Type B pancreatic cell (in vitro differentiated cells): ENCODE measurements around the gene LRRC3B. TPM values are rescaled to one million over a fixed set of nuclear protein-coding genes. Genes with fewer than 3 reads are reported as not detected.

Experiments used
- DNase-seq: peaks from one replicate; pipeline ENCODE4 v3.0.0; 2021; ENCODE audit warnings: mixed read lengths; ENCODE audit not compliant: unreplicated experiment; ENCODE audit errors: extremely low spot score
- H3K27ac Mint-ChIP-seq: 2 replicates; pipeline ENCODE4 v1.8.0; 2021; ENCODE audit warnings: mild to moderate bottlenecking, mixed read lengths
- H3K27me3 Mint-ChIP-seq: 2 replicates; pipeline ENCODE4 v1.8.0; 2021; ENCODE audit warnings: mixed read lengths
- H3K36me3 Mint-ChIP-seq: 2 replicates; pipeline ENCODE4 v1.8.0; 2021; ENCODE audit warnings: mixed read lengths
- H3K4me1 Mint-ChIP-seq: one replicate; pipeline ENCODE4 v1.8.0; 2021; ENCODE audit warnings: mixed read lengths; ENCODE audit not compliant: unreplicated experiment
- H3K4me3 Mint-ChIP-seq: 2 replicates; pipeline ENCODE4 v1.8.0; 2021; ENCODE audit warnings: mild to moderate bottlenecking, mixed read lengths
- H3K9me3 Mint-ChIP-seq: 2 replicates; pipeline ENCODE4 v1.8.0; 2021; ENCODE audit warnings: mixed read lengths
- CTCF ChIP-seq: fragments of 200-600 bp; sonication (generic); conservative IDR thresholded peaks from 2 replicates; pipeline ENCODE4 v1.5.0; 2021; ENCODE audit warnings: antibody characterized with exemption, mild to moderate bottlenecking
- total RNA-seq: library from RNA; stranded (reverse); gene quantifications from 2 replicates; pipeline ENCODE4 v1.2.1, GENCODE V29; 2021; ENCODE audit warnings: low replicate concordance

Gene LRRC3B
- total RNA-seq, 1 donor from 2014 or later, result 4.4 TPM

GRCh38 chr3:26668696-26669095 is 46.1 kb downstream of the LRRC3B start:
- no peak for DNase-seq
- no peak overlapping the region for H3K4me3 Mint-ChIP-seq
- peaks cover 3% of the 10 kb centered on the region for H3K27me3 Mint-ChIP-seq
- H3K9me3 Mint-ChIP-seq, result no peaks in the 10 kb centered on the region
- H3K36me3 Mint-ChIP-seq, result no peaks in the 10 kb centered on the region
- no peak overlapping the region for H3K27ac Mint-ChIP-seq
- H3K4me1 Mint-ChIP-seq, result no peaks in the 10 kb centered on the region
- TF ChIP-seq CTCF, result no peak

- Mint-ChIP-seq H3K27me3 (no peaks in the 10 kb centered on the region), H3K36me3 (no peaks in the 10 kb centered on the region), H3K9me3 (no peaks in the 10 kb centered on the region), H3K4me3 (no peak overlapping the region), H3K27ac (no peak overlapping the region), H3K4me1 (no peaks in the 10 kb centered on the region)
- no peak for DNase-seq
- no peak for TF ChIP-seq CTCF
These were observed 52.8 kb downstream of the LRRC3B start for GRCh38 chr3:26675336-26675735.

DNA sequence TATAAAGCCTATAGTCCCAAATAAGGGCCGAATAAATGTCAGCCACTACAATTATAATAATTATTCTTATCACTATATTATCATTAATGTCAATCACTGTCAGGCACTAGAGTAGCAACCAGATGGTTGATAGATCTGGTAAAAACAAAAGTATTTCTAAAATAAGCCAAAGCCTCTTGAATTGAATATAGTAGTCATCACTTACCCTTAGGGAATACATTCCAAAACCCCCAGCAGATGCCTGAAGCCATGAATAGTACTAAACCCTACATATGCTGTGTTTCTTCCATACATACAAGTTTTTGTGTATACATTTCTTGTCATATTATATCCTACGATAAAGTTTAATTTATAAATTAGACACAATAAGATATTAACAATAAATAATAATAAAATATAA is 59.1 kb downstream of the LRRC3B start:
- peaks cover 9% of the 10 kb centered on the region for H3K4me1 Mint-ChIP-seq
- no peaks in the 10 kb centered on the region for H3K36me3 Mint-ChIP-seq
- H3K9me3 Mint-ChIP-seq, result no peaks in the 10 kb centered on the region
- H3K27me3 Mint-ChIP-seq, result no peaks in the 10 kb centered on the region
- no peak for DNase-seq
- H3K4me3 Mint-ChIP-seq, result no peak overlapping the region
- no peak for TF ChIP-seq CTCF
- H3K27ac Mint-ChIP-seq, result no peak overlapping the region

- Mint-ChIP-seq H3K9me3 (no peaks in the 10 kb centered on the region), H3K4me3 (no peak overlapping the region), H3K4me1 (peaks cover 9% of the 10 kb centered on the region), H3K27me3 (no peaks in the 10 kb centered on the region), H3K27ac (no peak overlapping the region), H3K36me3 (no peaks in the 10 kb centered on the region)
- no peak for TF ChIP-seq CTCF
- no peak for DNase-seq
These were observed 59.8 kb downstream of the LRRC3B start for GRCh38 chr3:26682406-26682805.

GRCh38 chr3:26683902-26684301 is 61.3 kb downstream of the LRRC3B start:
- H3K4me3 Mint-ChIP-seq, result no peak overlapping the region
- peaks cover 5% of the 10 kb centered on the region for H3K9me3 Mint-ChIP-seq
- no peak overlapping the region for H3K27ac Mint-ChIP-seq
- no peak for TF ChIP-seq CTCF
- H3K4me1 Mint-ChIP-seq, result peaks cover 9% of the 10 kb centered on the region
- no peaks in the 10 kb centered on the region for H3K27me3 Mint-ChIP-seq
- DNase-seq, result no peak
- H3K36me3 Mint-ChIP-seq, result no peaks in the 10 kb centered on the region

GRCh38 chr3:26687466-26687865 is 64.9 kb downstream of the LRRC3B start:
- H3K4me3 Mint-ChIP-seq, result no peak overlapping the region
- no peak for DNase-seq
- H3K4me1 Mint-ChIP-seq, result peaks cover 4% of the 10 kb centered on the region
- no peak overlapping the region for H3K27ac Mint-ChIP-seq
- no peak for TF ChIP-seq CTCF
- H3K27me3 Mint-ChIP-seq, result no peaks in the 10 kb centered on the region
- H3K36me3 Mint-ChIP-seq, result no peaks in the 10 kb centered on the region
- peaks cover 5% of the 10 kb centered on the region for H3K9me3 Mint-ChIP-seq
